IPS-18c (cell line): ENCODE measurements around the gene ERBB4.

ENCODE experiments used
- H3K4me3 ChIP-seq: 2 replicates; pipeline ENCODE4 v1.7.0; 2013; ENCODE audit warnings: low read depth, mild to moderate bottlenecking, low read length, moderate library complexity; ENCODE audit not compliant: insufficient read depth
- H3K9me3 ChIP-seq: one replicate; pipeline ENCODE4 v1.6.1; 2013; ENCODE audit warnings: mild to moderate bottlenecking, low read length, moderate library complexity; ENCODE audit not compliant: control insufficient read depth, insufficient read depth

ERBB4 gene

DNA sequence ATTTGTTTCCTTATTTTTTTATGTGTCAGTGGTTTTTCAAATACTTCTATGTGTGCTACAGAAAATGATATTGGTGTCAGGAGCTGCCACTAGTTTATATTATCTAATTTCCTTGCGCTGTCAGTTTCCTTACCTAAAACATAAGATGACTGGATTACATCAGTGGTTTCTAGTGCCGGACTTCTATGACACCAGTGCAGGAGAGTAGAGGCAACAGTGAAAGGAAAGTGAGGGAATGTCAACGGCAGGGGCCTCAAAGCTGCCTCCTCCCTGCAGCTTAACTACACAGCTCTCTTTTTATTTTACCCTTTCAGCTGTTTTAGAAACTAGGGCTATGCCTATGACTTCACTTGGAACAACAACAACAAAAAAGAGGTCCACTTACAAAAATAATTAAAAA is 6.5 kb downstream of the ERBB4 start:
- no peaks in the 10 kb centered on the region for H3K9me3 ChIP-seq
- no peak overlapping the region for H3K4me3 ChIP-seq

DNA sequence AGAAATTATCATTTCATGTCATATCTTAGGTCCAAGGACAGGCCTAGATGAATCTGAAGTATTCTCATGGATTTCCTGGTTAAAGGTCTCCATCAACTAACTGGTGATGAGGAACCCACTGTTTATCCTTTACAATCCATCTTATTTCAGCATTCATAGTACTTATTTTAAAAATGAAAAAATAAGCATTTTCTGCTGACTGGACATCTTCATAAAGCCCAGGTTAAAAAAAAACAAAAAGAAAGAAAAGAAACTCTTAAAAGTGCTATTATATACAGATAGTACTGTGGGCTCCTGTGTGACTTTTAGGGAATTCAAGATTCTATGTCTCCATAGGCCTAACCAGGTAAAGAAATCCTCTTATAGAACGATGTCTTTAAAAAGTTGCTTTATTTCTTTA is 7.1 kb downstream of the ERBB4 start:
- H3K9me3 ChIP-seq, result no peaks in the 10 kb centered on the region
- H3K4me3 ChIP-seq, result no peak overlapping the region

DNA sequence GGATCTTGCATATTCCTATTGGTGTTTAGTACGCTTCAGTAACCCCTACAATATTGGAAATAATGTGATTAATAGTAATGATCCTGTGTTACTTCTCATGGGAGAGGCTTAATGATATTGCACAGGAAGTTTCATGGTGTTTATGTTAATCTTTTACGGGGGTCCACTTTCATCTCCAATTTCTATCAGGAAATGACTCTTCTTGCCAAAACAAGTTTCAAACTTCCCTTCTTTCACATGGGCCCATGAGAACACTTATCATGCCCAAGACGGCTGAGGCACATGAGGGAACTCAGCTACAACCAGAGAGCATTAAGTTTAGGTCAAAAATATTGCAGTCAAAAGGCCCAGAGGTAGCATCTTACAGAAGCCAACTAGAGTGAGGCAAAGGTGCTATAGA is 7.6 kb downstream of the ERBB4 start:
- Histone ChIP-seq H3K9me3 (no peaks in the 10 kb centered on the region), H3K4me3 (no peak overlapping the region)

DNA sequence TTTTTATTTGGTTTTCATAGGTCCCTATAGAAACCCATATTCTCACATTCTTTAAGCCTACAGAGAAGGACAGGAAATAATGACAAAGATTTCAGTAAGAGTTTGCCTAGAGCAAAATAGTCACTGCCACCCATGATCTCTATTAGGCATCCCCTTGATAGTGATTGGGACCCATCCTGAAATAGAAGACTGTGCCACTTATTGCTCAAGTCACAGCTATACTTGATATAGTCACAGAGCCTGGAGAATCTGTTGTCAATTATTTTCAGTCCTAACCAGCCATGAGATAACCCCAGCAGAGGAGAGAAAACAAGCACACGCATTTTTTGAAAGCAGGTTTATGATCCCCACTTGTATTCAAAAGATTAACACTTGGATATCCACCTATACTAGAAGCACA is 8.2 kb downstream of the ERBB4 start:
- no peaks in the 10 kb centered on the region for H3K9me3 ChIP-seq
- H3K4me3 ChIP-seq, result no peak overlapping the region

DNA sequence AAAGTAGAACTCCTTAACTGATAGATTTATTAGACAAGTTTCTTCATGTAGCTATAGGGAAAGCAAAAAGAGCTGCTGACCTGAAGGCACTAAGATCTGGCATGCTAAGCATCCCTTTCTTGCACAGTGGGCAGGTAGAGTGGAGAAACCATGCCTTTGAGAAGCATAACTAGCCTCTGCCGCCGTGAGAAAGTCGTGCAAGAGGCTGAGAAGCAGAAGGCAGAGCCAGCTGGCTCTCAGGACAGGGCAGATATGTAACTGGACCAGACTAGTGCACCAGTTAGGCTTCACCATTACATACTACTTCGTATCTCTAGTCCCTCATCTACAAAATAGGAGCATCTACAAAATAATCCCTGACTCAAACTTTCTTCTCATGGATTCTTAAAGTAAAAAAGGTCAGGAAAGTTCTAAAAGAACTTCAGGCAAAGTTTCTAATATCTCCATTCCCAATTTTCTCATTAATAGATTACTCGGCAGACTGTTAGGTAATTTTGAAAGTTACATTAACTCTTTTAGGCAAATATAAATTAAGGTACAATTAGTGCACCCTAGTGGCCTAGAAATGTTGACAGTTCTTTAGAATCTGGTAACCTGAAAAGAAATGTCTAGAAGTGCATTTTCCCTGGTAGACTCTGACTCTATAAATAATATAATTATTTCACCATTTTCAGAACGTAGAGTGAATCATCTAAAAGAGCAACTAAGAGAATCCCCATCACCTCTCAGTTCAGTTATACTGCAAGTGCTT is 10.3 kb downstream of the ERBB4 start:
- H3K4me3 ChIP-seq, result no peak overlapping the region

DNA sequence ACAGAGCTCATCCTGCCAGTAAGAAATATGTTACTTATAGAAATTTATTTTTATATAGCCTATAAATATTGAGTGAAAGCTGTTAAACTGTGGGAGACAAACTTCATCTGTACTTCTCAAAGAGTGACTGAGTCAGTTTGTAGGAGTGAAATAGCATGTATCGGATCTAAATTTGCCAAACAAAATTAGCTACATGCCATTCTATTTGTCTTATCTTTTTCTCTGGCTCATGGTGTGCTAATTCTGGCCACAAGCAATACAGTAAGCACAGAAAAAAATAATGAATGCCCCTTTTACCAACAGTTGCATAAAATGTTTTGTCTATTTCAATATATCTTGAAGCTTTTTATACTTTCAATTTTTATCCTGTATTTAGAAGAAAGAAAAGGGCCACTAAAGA is 12.5 kb downstream of the ERBB4 start:
- Histone ChIP-seq H3K9me3 (no peaks in the 10 kb centered on the region), H3K4me3 (no peak overlapping the region)

More for the DNA sequence above, 10.3 kb downstream of the ERBB4 start:
- H3K9me3 ChIP-seq, result no peaks in the 10 kb centered on the region

DNA sequence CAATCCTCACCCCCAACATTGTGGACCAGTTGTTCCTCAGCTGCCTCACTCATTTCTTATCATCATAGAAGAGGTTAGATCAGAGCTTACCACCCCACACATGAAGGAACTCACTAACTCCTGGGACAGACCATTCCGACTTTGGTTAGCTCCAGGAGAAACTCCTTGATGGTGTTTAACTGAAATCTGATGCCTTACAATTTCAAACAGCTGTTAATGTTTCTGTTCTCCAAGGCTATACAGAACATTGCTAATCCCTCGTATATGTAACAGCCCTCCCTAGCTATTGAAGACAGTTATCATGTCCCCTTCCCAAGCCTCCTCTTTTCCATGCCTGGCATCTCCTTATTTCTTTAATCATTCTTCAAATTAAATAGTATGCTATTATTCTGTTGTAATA is 14.8 kb downstream of the ERBB4 start:
- H3K9me3 ChIP-seq, result no peaks in the 10 kb centered on the region
- no peak overlapping the region for H3K4me3 ChIP-seq

DNA sequence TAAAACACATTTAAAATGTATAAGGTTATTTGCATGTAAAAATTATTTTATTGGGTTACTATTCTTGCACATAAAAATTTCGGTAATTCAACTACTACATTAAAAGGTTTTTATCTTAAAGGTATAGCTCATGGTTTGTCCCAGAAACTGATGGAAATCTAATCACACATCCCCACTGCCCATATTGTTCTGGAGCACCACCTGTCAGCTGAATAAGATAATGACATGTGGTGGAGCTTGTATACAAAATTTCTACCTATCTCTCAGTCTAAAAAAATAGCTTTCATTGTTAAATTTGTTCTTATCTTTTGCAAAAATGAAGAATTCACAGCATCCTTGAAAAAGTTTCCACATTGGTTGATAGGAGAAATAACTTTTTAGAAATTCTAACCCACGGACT is 18.3 kb downstream of the ERBB4 start:
- no peak overlapping the region for H3K4me3 ChIP-seq

DNA sequence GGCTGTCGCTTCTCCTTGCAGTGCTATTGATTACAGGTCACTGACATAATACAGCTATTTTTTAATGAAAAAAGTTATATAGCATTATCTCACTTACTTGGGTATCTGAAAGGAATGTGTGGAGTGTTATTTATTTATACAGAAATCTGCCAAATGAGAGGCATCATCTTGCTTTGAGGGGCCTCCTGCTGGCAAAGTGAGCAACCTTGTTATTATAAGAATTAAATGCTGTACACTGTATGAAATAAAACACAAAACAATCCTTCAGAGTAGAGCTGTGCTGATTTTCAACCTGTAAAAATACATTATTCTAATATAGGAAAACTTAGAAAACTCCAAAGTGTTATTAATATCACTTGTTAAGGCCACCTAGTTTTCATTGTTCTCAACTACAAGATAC is 20.9 kb downstream of the ERBB4 start:
- Histone ChIP-seq H3K4me3 (no peak overlapping the region), H3K9me3 (no peaks in the 10 kb centered on the region)

More for the DNA sequence above, 18.3 kb downstream of the ERBB4 start:
- no peaks in the 10 kb centered on the region for H3K9me3 ChIP-seq

DNA sequence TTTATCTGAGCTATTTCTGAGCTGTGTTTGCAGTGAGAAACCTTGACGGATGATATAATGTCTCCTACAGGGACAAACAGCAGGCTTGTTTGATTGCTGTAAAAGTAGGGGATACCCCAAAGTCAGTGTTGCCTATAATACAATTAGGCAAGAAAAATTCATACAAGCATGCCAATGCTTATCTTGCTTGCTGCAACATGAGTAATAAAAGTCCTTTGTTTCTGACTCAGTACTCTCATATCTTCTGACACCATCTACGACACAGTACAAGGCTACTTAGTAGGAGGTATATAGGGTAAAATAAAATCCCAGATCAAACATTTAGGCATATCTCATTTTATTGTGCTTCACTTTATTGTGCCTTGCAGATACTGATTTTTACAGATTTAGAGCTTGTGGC is 33.0 kb downstream of the ERBB4 start:
- no peak overlapping the region for H3K4me3 ChIP-seq
- H3K9me3 ChIP-seq, result no peaks in the 10 kb centered on the region

DNA sequence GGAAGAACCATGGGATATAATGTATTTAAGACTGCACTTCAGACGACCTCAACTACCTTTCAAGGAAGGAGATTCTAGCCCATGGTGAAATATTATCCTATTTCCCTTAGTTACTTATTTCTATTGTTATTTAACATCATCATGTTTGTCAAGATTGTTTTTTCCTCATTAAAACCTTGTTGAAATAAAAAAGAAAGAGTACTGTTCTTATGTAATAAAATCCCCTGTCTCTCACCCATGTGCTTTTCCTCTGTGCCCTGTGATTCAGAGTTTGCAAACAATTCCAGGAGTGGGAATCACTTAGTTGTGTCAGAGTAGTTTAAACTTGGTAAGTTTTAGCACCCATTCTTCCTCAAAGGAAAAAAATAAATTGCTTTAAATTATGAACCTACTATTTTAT is 43.6 kb downstream of the ERBB4 start:
- Histone ChIP-seq H3K9me3 (no peaks in the 10 kb centered on the region), H3K4me3 (no peak overlapping the region)

DNA sequence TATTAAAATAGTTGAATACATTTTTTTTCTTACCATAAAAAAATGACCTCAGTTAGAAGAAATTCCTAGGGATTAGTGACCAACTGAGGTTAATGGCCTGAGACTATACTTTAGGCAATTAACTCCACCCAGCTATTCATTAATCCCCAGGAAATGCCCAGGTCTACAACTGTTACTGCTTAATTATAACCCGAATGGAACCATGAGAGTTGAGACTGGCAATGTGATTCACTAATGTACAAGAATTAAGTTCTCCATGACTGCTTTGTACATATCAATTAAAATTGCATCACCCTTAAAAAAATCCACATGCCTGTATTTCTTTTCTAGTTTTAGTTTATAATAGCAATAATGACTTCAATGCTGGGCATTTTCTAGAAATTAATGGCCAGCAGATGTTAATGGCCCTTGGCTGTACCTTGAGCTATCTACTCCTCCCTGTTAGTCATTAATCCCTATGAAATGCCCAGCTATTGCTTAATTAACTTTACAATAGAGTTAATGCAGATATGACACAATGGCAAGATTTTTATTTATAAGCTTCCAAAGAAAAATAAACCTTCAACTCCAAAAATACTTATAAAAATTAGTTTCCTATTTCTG is 44.1 kb downstream of the ERBB4 start:
- H3K4me3 ChIP-seq, result no peak overlapping the region
- H3K9me3 ChIP-seq, result no peaks in the 10 kb centered on the region

DNA sequence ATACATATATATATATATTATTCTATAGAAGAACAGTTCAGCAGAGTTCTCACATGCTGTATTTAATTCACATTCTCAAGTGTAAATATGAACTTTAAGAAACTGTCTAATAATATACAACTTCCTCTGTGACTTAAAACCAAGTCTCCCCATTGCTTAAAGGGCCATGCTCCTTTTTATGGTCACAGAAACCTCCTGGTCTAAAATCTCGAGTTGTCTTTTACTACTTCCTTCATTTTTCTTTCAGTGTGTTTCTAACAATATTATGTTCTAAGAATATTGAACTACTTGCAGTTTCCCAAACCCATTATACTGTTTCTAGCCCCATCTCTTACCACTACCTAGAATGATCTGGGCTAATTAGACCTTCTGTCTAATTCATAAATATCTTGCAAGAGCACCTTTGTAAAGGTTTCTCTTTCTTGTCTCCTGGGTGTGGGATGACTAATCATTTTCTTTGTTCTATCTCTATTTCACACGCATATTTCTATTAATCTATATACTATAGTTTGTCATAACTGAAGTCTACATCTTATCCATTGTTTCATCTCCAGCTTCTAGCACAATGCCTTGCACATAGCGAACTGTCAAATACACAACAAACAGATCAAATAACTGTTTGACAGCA is 48.8 kb downstream of the ERBB4 start:
- H3K4me3 ChIP-seq, result no peak overlapping the region
- H3K9me3 ChIP-seq, result no peaks in the 10 kb centered on the region

DNA sequence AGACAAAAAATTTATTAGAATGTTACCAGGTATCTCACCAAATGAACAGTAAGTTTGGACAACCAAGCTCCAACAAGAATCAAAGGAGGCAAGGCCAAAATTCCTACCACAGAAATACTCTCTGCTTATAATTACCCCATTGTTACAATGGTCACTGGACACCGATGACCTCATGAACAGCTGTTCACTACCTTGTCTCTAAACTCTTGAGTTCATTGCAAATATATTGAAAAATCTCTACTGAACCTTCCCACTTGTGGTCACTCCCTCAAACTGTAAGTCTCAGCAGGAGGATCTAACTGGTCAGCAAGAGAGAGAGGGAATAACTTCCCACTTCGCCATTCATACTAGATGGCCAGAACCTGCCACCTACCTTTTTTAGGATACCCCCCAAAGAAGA is 50.0 kb downstream of the ERBB4 start:
- Histone ChIP-seq H3K9me3 (no peaks in the 10 kb centered on the region), H3K4me3 (no peak overlapping the region)

DNA sequence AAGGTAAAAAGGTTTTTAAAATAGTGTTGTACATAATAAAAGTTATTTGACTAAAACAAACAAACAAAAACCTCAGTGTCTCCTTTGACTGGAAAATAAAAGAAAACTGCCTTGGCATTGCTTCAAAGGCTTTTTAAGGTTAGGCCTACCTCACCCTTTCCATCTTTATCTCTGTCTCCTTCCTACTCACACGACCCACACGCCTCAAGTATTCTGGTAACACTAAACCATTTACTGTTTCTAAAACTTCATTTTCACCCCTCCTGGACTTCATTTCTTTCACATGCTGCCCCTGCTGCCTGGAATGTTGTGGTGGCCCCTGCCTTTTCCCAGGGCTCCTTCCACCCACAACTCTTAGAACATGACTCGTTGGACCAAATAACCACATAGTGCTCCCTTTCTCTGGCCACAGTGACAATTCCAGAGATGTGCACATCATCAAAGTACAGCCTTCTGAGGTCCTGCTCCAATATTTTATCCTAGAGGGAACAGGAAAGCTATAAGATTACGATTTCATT is 54.0 kb downstream of the ERBB4 start:
- H3K4me3 ChIP-seq, result no peak overlapping the region
- H3K9me3 ChIP-seq, result no peaks in the 10 kb centered on the region

DNA sequence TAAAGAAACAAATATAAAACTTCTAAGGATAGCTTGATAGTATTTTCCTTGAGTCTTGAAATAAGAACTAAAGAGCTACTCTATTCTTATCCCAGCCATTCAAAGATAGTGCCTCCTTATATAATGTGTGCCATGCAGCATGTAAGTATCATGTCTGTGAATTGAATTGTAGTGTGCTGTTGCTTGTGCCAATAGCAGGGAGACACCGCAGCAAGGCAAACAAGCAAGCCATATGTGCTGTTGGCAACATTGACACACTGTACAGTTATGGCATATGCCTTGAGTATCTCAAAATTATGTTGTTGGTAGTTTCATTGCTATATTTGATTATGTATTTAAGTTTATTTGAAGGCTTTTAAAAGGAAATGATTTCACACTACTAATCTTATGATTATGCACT is 58.2 kb downstream of the ERBB4 start:
- Histone ChIP-seq H3K9me3 (no peaks in the 10 kb centered on the region), H3K4me3 (no peak overlapping the region)

DNA sequence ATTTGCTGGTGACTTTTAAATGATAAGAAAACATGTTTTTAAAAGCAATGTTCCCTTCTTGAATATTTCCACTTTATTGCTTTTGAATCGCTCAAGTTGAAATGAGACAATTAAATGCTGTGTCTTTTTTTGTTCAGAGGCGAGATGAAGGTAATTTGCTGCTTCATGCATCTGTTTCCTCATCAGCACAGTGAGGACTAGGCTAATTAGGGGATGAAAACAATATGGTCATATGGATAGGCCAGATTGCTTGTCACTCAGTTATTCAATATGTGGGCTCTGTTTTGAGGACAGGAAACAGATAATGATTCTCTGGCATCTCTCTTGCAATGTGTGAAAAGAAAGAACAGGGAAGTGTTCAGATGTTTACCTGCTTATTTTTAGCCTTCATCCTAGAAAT is 61.0 kb downstream of the ERBB4 start:
- no peaks in the 10 kb centered on the region for H3K9me3 ChIP-seq
- no peak overlapping the region for H3K4me3 ChIP-seq

DNA sequence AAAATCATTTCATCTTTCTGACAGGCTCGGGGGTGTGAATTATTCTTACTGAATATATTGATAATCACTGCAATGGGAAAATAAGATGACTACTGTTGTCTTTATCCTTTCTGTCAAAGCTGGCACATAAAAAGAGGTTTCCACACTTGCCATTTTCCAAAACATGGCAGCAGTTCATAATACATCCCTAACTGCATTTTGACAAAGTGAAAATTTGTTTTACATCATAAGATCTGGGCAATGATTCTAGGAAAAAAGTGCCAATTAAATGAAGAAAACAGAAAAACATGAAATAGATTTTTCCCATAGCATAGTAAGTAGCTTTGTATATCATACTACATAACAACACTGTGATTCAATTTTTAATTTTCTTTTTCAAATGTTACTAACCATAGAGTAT is 65.4 kb downstream of the ERBB4 start:
- H3K4me3 ChIP-seq, result no peak overlapping the region
- H3K9me3 ChIP-seq, result no peaks in the 10 kb centered on the region
